Omental fat pad (tissue), 4 donors: ENCODE data around the gene TUBB2B. TPM values are rescaled to one million over a fixed set of nuclear protein-coding genes. Genes with fewer than 3 reads are reported as not detected.

Experiments used
- ATAC-seq: fragments of 150-250 bp; one replicate; pipeline ENCODE4 v1.9.1; 2016; ENCODE audit warnings: mild to moderate bottlenecking, moderate library complexity; ENCODE audit not compliant: low FRiP score
- DNase-seq: peaks from one replicate; pipeline ENCODE4 v3.0.0-alpha.2; 2019; ENCODE audit warnings: low spot score
- total RNA-seq, 4 donors: library from RNA; depleted of rRNA; stranded (reverse); fragments of >200 nt; gene quantifications; one replicate each; pipeline ENCODE4 v1.1.0, GENCODE V29; 2016
- TF ChIP-seq, protein P1 (sequence below), 3 donors: fragments of 450-650 bp; IDR thresholded peaks; one replicate each; pipeline ENCODE4 v1.5.1; 2016 to 2017; ENCODE audit warnings: antibody characterized with exemption in 3 of 3, mild to moderate bottlenecking in 3 of 3, moderate library complexity in 2 of 3

TUBB2B gene
- total RNA-seq, 4 donors from 2014 or later: 2.4 to 8.9 (median 3.9) TPM

GRCh38 chr6:3270258-3270657 is 42.8 kb upstream of the TUBB2B start:
- ATAC-seq: no peak
- no peak for DNase-seq
- TF ChIP-seq, protein P1, sequence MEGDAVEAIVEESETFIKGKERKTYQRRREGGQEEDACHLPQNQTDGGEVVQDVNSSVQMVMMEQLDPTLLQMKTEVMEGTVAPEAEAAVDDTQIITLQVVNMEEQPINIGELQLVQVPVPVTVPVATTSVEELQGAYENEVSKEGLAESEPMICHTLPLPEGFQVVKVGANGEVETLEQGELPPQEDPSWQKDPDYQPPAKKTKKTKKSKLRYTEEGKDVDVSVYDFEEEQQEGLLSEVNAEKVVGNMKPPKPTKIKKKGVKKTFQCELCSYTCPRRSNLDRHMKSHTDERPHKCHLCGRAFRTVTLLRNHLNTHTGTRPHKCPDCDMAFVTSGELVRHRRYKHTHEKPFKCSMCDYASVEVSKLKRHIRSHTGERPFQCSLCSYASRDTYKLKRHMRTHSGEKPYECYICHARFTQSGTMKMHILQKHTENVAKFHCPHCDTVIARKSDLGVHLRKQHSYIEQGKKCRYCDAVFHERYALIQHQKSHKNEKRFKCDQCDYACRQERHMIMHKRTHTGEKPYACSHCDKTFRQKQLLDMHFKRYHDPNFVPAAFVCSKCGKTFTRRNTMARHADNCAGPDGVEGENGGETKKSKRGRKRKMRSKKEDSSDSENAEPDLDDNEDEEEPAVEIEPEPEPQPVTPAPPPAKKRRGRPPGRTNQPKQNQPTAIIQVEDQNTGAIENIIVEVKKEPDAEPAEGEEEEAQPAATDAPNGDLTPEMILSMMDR (IDR thresholded peaks at IDR 0.05): no peak

DNA sequence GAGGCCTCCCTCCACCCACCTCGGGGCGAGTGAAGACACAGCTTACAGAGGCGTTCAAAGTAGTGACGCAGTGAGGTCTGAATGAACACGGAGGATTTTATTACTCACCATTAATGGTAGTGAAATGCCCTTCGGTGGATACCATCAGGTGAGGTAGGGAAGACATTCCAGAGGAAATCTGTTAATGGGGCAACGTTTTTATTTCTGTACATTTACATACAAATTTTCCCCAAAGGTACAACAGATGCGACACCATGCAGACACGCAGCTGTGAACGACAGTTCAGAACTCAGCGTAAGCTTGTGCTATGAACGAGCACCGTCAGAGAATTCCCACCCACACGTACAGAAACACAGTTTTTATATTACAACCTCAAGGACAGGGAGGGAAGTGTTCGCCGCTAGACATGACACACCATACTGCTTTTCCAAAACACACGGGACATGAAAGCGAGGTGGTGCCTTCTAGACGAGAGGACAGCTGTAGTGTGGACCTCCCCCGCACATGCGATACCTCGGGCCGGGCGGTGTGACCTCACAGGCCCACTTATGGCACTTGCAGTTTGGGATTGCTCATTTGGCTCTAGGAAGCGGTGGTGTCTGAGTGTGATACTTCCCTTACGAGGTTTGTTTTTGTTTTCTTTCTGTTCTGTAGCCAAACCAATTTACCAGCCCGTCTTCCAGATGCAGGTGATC is 42.0 kb upstream of the TUBB2B start:
- TF ChIP-seq, protein P1 (IDR thresholded peaks at IDR 0.05): no peak
- no peak for ATAC-seq
- no peak for DNase-seq

DNA sequence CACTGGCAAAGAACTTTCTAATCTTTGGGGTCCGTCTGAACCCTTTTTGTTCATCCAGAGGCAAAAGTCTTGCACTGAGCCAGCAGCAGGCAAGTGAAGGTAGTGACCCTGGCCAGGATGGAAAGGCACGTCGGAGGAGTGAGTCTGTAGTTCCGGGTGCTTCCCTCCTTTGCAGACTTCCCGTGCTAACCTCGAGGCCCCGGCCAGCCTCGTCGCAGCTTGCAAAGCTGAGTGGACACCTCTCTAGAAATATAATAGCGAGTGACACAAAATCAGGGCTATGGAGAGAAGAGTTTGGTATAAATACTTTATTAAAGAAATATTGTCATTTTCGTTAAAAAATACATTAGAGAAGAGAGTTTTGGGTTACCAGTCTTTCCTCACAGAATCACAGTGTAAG is 41.2 kb upstream of the TUBB2B start:
- TF ChIP-seq, protein P1 (IDR thresholded peaks at IDR 0.05): no peak
- no peak for ATAC-seq
- DNase-seq: no peak

- ATAC-seq (no peak), DNase-seq (no peak)
- TF ChIP-seq, protein P1 (IDR thresholded peaks at IDR 0.05): no peak
Observed at GRCh38 chr6:3267162-3267561, 39.7 kb upstream of the TUBB2B start.

DNA sequence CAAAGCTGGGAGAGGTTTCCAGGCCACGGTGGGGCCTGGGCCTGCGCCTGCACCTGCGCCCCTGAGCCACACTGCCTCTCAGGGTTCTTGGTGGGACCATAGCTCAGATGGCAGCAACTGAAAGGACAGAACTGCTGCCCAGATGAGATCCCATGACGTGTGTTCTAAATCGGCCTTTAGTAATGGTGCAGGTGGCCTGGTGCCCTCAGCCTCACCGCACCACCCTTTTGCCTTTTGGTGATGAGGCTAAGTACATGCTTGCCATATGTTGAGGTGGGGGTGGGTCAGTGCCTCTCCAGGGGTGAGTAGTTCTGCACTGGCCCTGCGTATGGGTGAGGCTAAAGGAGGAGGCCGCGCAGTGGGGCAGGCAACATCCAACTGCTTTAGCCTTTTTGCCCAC is 38.7 kb upstream of the TUBB2B start:
- DNase-seq: no peak
- no peak for ATAC-seq
- TF ChIP-seq, protein P1 (IDR thresholded peaks at IDR 0.05): no peak

GRCh38 chr6:3265671-3266070 is 38.2 kb upstream of the TUBB2B start:
- TF ChIP-seq, protein P1 (IDR thresholded peaks at IDR 0.05): no peak
- DNase-seq (no peak), ATAC-seq (no peak)

- TF ChIP-seq, protein P1 (IDR thresholded peaks at IDR 0.05): no peak
- DNase-seq (no peak), ATAC-seq (no peak)
Observed at GRCh38 chr6:3264356-3264755, 36.9 kb upstream of the TUBB2B start.
